A673 (cell line): ENCODE measurements around the gene GRB14.

Experiments used
- EZH2 ChIP-seq: fragments of 200-600 bp; sonication (generic); IDR thresholded peaks from 2 replicates; pipeline ENCODE4 v1.6.1; 2017; ENCODE audit warnings: borderline replicate concordance, low read depth, mild to moderate bottlenecking, mixed read lengths, antibody characterized with exemption, low read length; ENCODE audit not compliant: poor library complexity, severe bottlenecking
- TF ChIP-seq, protein P1 (sequence below): fragments of 300-800, 200-600 bp; sonication (generic); conservative IDR thresholded peaks from 2 replicates; pipeline ENCODE4 v1.5.1; 2017; ENCODE audit warnings: low read depth, mild to moderate bottlenecking, antibody characterized with exemption, low read length, moderate library complexity, mixed read lengths

- TF ChIP-seq, protein P1, sequence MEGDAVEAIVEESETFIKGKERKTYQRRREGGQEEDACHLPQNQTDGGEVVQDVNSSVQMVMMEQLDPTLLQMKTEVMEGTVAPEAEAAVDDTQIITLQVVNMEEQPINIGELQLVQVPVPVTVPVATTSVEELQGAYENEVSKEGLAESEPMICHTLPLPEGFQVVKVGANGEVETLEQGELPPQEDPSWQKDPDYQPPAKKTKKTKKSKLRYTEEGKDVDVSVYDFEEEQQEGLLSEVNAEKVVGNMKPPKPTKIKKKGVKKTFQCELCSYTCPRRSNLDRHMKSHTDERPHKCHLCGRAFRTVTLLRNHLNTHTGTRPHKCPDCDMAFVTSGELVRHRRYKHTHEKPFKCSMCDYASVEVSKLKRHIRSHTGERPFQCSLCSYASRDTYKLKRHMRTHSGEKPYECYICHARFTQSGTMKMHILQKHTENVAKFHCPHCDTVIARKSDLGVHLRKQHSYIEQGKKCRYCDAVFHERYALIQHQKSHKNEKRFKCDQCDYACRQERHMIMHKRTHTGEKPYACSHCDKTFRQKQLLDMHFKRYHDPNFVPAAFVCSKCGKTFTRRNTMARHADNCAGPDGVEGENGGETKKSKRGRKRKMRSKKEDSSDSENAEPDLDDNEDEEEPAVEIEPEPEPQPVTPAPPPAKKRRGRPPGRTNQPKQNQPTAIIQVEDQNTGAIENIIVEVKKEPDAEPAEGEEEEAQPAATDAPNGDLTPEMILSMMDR, result no peak
- no peak for TF ChIP-seq EZH2
Measured at GRCh38 chr2:164458792-164459191, 162.5 kb downstream of the GRB14 start.
